ENCODE data around the gene CSNK1G3.

GRCh38 chr5:123599171-123599570 is 87.2 kb downstream of the CSNK1G3 start:
- TF ChIP-seq CTCF (IDR thresholded peaks at IDR 0.05) = no peak
- TF ChIP-seq POLR2A (IDR thresholded peaks at IDR 0.05) = no peak

Measured in testis (tissue), 2 donors.